GM21360 (cell line): ENCODE measurements around the gene PABPN1L.

Source experiments
- ATAC-seq: cut with Tn5 transposase; IDR thresholded peaks from one replicate; pipeline ENCODE4 v1.9.1; 2021; ENCODE audit warnings: mild to moderate bottlenecking, moderate library complexity; ENCODE audit not compliant: unreplicated experiment

PABPN1L gene

GRCh38 chr16:88884569-88885271 is 18.3 kb upstream of the PABPN1L start:
- ATAC-seq = no peak

GRCh38 chr16:88883946-88884345 is 17.5 kb upstream of the PABPN1L start:
- no peak for ATAC-seq

- no peak for ATAC-seq
Measured at GRCh38 chr16:88883117-88883895, 16.8 kb upstream of the PABPN1L start.

DNA sequence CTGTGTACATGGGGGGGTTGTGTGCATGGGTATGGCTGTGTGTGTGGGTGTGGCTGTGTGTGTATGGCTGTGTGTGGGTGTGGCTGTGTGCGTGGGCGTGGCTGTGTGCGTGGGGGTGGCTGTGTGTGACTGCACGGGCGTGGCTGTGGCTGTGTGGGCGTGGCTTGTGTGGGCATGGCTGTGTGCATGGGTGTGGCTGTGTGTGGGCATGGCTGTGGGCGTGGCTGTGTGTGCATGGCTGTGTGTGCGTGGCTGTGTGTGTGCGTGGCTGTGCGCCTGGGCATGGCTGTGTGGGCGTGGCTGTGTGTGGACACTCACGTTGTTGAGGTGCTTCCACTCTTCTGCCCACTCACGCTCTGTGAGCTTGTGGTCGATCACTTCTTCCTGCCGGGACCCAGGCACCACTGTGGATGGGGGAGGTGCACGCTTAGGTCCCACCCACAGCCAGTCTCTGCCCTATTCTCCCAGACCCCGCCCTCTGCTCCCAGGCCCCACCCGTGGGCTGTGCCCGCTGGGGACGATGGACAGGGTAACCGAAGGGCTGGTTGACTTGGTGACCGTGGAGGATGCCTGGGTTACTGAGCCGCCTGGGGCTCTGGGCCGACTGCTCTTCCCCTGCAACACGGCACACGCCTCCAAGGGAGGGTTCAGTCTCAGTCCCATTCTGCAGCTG is 16.0 kb upstream of the PABPN1L start:
- no peak for ATAC-seq

DNA sequence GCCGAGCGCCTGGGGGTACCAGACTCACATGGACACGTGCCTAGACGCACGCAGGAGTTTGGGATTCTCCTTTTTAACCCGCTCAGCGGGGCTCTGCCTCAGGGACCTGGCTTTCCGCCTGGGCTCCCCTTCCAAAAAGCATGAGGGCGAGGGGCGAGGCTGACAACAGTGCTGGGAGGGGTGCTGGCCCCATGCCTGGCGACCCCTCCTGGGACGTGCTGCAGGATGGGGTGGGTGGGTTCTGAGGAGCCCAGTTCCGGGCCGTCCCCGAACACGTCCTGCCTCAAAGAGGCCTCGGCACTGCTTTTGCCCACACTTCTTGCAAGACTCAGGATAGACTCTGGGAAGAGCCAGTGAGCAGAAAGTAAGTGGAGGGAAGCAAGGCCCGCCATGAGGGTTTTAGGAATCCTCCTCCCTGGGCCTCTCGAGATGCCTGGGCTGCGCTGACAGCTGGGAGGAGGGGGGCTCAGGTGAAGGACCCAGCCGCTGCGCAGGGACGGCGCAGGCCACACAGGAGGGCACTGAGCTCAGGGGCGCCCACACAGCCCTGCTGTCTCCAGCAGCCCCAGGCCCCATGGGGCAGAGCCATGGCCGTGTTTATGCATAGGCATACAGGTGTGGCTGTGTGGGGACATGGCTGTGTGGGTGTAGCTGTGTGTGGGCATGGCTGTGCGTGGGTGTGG is 15.4 kb upstream of the PABPN1L start:
- ATAC-seq = no peak

GRCh38 chr16:88881007-88881615 is 14.7 kb upstream of the PABPN1L start:
- no peak for ATAC-seq

GRCh38 chr16:88880226-88881006 is 14.0 kb upstream of the PABPN1L start:
- no peak for ATAC-seq

DNA sequence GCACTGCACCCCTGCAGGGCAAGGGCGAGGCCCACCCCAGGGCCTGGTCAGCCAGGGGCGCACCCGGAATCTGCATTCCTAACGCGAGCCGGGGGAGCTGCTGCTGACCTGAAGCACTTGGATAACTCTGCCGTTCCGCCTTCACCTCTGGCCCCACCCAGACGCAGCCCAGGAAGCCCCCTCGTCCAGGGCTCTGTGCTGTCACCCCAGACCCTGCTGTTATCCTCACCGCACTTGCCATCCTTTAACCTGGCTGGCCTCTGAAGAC is 13.3 kb upstream of the PABPN1L start:
- ATAC-seq = no peak

GRCh38 chr16:88878967-88879787 is 12.7 kb upstream of the PABPN1L start:
- ATAC-seq = no peak

DNA sequence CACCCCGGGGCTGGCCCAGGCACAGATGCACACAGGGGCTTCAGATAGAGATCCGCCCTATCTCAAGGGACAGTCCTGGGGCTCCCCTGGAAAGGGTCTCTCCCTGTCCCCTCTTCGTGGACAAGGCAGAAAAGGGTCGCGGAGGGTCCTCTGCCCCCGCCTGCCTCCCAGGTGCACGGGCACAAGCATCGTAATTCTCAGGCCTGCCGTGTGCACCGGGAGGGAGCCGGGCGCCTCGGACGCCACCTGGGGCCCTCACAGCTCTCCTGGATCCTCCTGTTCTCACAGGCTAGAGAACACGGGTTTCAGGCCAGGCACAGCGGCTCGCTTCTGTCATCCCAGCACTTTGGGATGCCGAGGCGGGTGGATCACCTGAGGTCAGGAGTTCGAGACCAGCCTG is 11.9 kb upstream of the PABPN1L start:
- ATAC-seq = no peak

DNA sequence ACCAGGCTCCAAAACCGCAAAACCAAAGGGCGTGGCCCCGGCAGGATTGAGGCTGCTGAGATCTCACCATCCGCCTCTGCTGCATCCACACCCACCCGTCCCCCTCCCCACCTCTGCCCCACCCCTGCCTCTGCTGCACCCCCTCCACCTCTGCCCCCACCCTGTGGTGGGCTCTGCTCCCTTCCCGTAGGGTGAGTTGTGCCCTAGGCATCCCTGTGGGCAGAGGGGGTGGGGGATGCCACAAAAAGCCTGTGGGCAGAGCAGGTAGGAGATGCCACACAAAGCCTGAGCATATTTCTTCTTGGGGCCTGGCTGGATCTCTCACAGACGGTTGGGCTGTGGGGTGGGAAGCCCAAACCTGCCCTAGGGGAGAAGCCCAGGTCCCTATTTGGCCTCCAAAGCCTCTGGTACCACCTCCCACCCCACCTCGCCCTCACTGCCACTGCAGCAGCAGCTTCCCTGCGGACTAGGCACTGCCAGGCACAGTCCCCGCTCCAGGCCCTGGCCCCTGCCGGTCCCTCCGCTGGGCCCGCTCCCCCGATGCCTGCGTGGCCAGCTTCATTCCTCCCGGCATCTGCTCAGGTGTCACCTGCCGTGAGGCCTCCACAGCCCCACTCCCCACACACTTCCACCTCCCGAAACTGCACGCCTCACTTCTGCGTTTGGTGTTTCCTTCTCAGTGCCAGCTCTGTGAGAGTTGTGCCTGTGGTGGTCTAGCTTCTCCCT is 11.3 kb upstream of the PABPN1L start:
- no peak for ATAC-seq

- no peak for ATAC-seq
Measured at GRCh38 chr16:88876942-88877526, 10.6 kb upstream of the PABPN1L start.

GRCh38 chr16:88875703-88876234 is 9.3 kb upstream of the PABPN1L start:
- ATAC-seq = no peak

DNA sequence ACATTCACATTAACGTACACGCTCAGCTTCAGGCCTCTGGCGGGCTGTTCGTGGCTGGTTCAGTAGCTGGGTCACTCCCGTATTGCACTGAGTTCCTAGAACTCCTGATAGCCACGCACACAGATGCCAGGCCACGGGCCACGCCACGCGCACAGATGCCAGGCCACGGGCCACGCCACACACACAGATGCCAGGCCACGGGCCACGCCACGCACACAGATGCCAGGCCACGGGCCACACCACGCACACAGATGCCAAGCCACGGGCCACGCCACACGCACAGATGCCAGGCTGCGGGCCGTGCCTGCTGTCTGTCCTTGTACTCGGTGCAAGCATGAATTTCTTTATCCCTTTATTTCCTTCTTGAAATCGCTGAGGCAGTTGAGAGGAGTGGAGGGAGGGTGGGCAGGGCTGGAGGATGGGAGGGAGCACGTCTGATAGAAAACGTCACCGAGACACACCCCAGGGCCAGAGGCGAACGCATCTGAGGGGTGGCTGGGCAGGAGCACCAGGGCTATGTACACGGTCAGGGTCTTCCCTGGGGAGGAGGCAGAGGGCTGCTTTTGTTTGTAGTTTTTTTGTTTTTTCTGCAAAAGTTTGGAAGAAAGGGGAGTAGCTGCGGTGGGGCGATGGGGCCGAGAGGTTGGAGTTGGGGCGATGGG is 8.6 kb upstream of the PABPN1L start:
- no peak for ATAC-seq

DNA sequence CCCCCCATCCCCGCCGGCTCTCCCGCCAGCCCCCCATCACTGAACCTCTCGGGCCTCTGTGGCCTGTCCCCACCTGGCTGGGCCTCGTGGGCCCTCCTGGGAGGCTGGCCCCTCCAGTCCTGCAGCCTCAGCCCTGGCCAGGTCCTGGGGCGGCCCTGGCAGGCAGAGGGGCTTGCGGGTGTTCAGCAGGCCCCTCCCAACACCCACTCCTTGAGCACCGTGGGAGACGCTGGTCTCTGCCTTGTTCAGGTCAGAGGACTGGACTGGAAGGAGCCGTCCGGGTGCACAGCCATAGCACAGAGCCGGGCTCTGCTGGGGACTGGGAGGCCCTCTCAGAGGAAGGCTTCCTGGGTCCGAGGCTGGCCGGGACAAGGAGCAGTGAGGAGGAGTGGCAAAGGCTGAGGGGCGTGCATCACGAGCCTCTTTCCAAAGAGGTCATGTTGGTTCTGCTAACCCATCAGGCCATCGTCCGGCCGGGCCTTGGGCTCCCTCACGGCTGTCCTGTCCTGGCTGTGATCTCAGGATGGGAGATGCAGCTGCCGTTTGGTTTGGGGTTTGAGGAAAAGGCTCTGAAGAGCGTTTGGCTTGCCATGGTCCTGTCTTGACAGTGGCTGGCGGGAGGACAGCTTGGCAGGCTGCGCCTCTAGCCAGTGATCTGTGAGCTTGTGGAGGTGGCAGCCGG is 6.3 kb upstream of the PABPN1L start:
- no peak for ATAC-seq

GRCh38 chr16:88871730-88872416 is 5.4 kb upstream of the PABPN1L start:
- no peak for ATAC-seq

GRCh38 chr16:88871349-88871702 is 4.9 kb upstream of the PABPN1L start:
- no peak for ATAC-seq
